K562 (cell line): ENCODE results near the gene RNF207. TPM values are rescaled to one million over a fixed set of nuclear protein-coding genes. Genes with fewer than 3 reads are reported as not detected.

Experiments
- BRCA1 ChIP-seq, 2 experiments: fragments of 450-650 bp in 1 of 2; sonication (generic) in 1 of 2; formaldehyde crosslinking in 1 of 2; IDR thresholded peaks; 2 replicates each; pipeline versions ENCODE4 v1.5.0 to v1.6.1; 2017 to 2020; ENCODE audit warnings: mild to moderate bottlenecking in 1 of 2, missing genetic modification reagents in 1 of 2
- CBFA2T3 ChIP-seq: fragments of 450-650 bp; IDR thresholded peaks from 2 replicates; pipeline ENCODE4 v1.6.1; 2017
- CTBP1 ChIP-seq: fragments of 450-650 bp; IDR thresholded peaks from 2 replicates; pipeline ENCODE4 v1.6.1; 2016; ENCODE audit warnings: borderline replicate concordance
- CTCF ChIP-seq, 3 experiments: IDR thresholded peaks in 2 of 3; conservative IDR thresholded peaks in 1 of 3; 2 replicates each; pipeline ENCODE4 v1.5.1; 2011 to 2012; ENCODE audit warnings: low read length in 3 of 3, mild to moderate bottlenecking in 3 of 3, control low read depth in 2 of 3, improper control_type of control experiment in 1 of 3, inconsistent platforms in 1 of 3, low read depth in 1 of 3, mixed read lengths in 1 of 3, moderate library complexity in 1 of 3; ENCODE audit not compliant: insufficient read depth in 2 of 3
- HDAC1 ChIP-seq, 2 experiments: fragments of 450-650 bp; IDR thresholded peaks; 2 replicates each; pipeline ENCODE4 v1.6.1; 2016 to 2017; ENCODE audit warnings: inconsistent platforms in 1 of 2, mild to moderate bottlenecking in 1 of 2, moderate library complexity in 1 of 2
- MEF2D ChIP-seq: conservative IDR thresholded peaks from 2 replicates; pipeline ENCODE4 v1.6.1; 2016; ENCODE audit warnings: low read depth, missing genetic modification characterization, missing compliant biosample characterization
- MYBL2 ChIP-seq, 2 experiments: fragments of 450-650 bp in 1 of 2; sonication (generic) in 1 of 2; formaldehyde crosslinking in 1 of 2; IDR thresholded peaks; 2 replicates each; pipeline versions ENCODE4 v1.6.1 to v1.8.1; 2017 to 2022; ENCODE audit warnings: borderline replicate concordance in 1 of 2, inconsistent platforms in 1 of 2, low read depth in 1 of 2, mild to moderate bottlenecking in 1 of 2, missing genetic modification reagents in 1 of 2, moderate library complexity in 1 of 2
- NR3C1 ChIP-seq: sonication (generic); formaldehyde crosslinking; IDR thresholded peaks from 2 replicates; pipeline ENCODE4 v1.8.1; 2022; ENCODE audit warnings: missing genetic modification reagents
- SMARCA5 ChIP-seq: fragments of 450-650 bp; IDR thresholded peaks from 2 replicates; pipeline ENCODE4 v1.6.1; 2016
- TFAP4 ChIP-seq: sonication (generic); formaldehyde crosslinking; IDR thresholded peaks from 2 replicates; pipeline ENCODE4 v1.8.0; 2022; ENCODE audit warnings: missing genetic modification reagents, mild to moderate bottlenecking, moderate library complexity, borderline replicate concordance
- TRIM25 ChIP-seq: fragments of 450-650 bp; IDR thresholded peaks from 2 replicates; pipeline ENCODE4 v1.7.0; 2016; ENCODE audit warnings: borderline replicate concordance
- ZBTB12 ChIP-seq: fragments of 250-450 bp; sonication (Bioruptor Pico); IDR thresholded peaks from 2 replicates; pipeline ENCODE4 v1.4.0; 2020
- ZC3H4 ChIP-seq: sonication (generic); formaldehyde crosslinking; IDR thresholded peaks from 2 replicates; pipeline ENCODE4 v1.9.0; 2021; ENCODE audit warnings: missing genetic modification reagents, borderline replicate concordance
- ZNF121 ChIP-seq: sonication (generic); formaldehyde crosslinking; conservative IDR thresholded peaks from 2 replicates; pipeline ENCODE4 v1.8.0; 2022; ENCODE audit warnings: missing genetic modification reagents
- ZNF695 ChIP-seq: fragments of 450-650 bp; formaldehyde crosslinking; IDR thresholded peaks from 2 replicates; pipeline ENCODE4 v1.4.0; 2020; ENCODE audit warnings: mild to moderate bottlenecking, moderate library complexity
- polyA plus RNA-seq, 8 experiments: library from polyadenylated mRNA; depleted of rRNA in 4 of 8; stranded (reverse) in 5 of 8; unstranded in 3 of 8; fragments of >200 nt; fragmentation: Nextera tagmentation in 2 of 8; fragmentation: Illumina TruSeq in 1 of 8; extraction: Ambion mirVana in 2 of 8; extraction: Trizol in 1 of 8; gene quantifications; 2 replicates each; pipeline versions ENCODE4 v1.2.1 to v1.2.3, GENCODE V29; 2011 to 2014; ENCODE audit warnings: inconsistent platforms in 1 of 8, missing spikeins in 1 of 8
- total RNA-seq, 7 experiments: library from RNA; depleted of rRNA in 6 of 7; stranded (reverse); fragments of >200 nt in 6 of 7; fragmentation: Illumina TruSeq in 2 of 7; extraction: Trizol in 2 of 7; gene quantifications; 2 replicates each; pipeline versions ENCODE4 v1.2.1 to v1.2.3, GENCODE V29; 2011 to 2021; ENCODE audit warnings: low replicate concordance in 1 of 7

The RNF207 gene
- total and polyA plus RNA-seq, 9 of the 15 experiments (the other 6 are each of a cell fraction or from before 2014, with no cell fraction given) = 2.7 to 30.6 (median 12.9) TPM

- peak; percentile 36 to 48 (median 41); a peak in 5 of 6 replicates for TF ChIP-seq CTCF (IDR thresholded peaks at IDR 0.05 in 2 of 3, conservative IDR thresholded peaks at IDR 0.05 in 1 of 3; ENCODE audit: insufficient read depth in 2 of 3, low read depth in 1 of 3, low read length in 3 of 3)
- no peak for TF ChIP-seq CBFA2T3
- TF ChIP-seq TRIM25 = no peak
- peak; percentile 12; the same call in 1 of the 2 replicates for TF ChIP-seq NR3C1 (CRISPR knock-in tag)
- no peak for TF ChIP-seq ZNF121
- TF ChIP-seq SMARCA5 = 0 out of 2 replicates have a peak, but pooled peaks have one; percentile 19
- 0 out of 4 replicates have a peak, but pooled peaks of 1 of the 2 experiments have one; percentile 2 for TF ChIP-seq HDAC1 (IDR thresholded peaks at IDR 0.05)
- 0 out of 2 replicates have a peak, but pooled peaks have one; percentile 41 for TF ChIP-seq TFAP4 (CRISPR knock-in tag)
- 0 out of 2 replicates have a peak, but pooled peaks have one; percentile 36 for TF ChIP-seq ZC3H4 (CRISPR knock-in tag)
- no peak; the same call in 1 of the 2 replicates for TF ChIP-seq CTBP1
- no peak for TF ChIP-seq MEF2D (tag)
- no peak for TF ChIP-seq ZBTB12
- TF ChIP-seq BRCA1 (IDR thresholded peaks at IDR 0.05) = no peak
- peak; percentile 16; the same call in 1 of the 2 replicates for TF ChIP-seq BRCA1 (CRISPR knock-in tag; IDR thresholded peaks at IDR 0.05)
- TF ChIP-seq MYBL2 (IDR thresholded peaks at IDR 0.05; ENCODE audit: low read depth) = no peak
- TF ChIP-seq MYBL2 (CRISPR knock-in tag; IDR thresholded peaks at IDR 0.05; ENCODE audit: borderline replicate concordance) = 0 out of 2 replicates have a peak, but pooled peaks have one; percentile 2
- no peak for TF ChIP-seq ZNF695
These were observed 4.0 kb downstream of the RNF207 start (continued) for GRCh38 chr1:6209661-6210580.
